Osteoblast (primary cell): ENCODE data around the gene TNIP2. TPM values are rescaled to one million over a fixed set of nuclear protein-coding genes. Genes with fewer than 3 reads are reported as not detected.

Experiments used
- DNase-seq: peaks from one replicate; pipeline ENCODE4 v3.0.0; 2011; ENCODE audit warnings: low spot score, mixed read lengths; ENCODE audit not compliant: insufficient read length; ENCODE audit errors: missing footprints
- H2AFZ ChIP-seq: 2 replicates; pipeline ENCODE4 v1.6.0; 2011; ENCODE audit warnings: mild to moderate bottlenecking, low read length
- H3K27ac ChIP-seq: 2 replicates; pipeline ENCODE4 v1.5.1; 2011; ENCODE audit warnings: mild to moderate bottlenecking, low read depth, low read length, moderate library complexity
- H3K27me3 ChIP-seq: 2 replicates; pipeline ENCODE4 v1.6.0; 2012; ENCODE audit warnings: mild to moderate bottlenecking, control low read depth, inconsistent platforms, low read length, moderate library complexity; ENCODE audit not compliant: insufficient read depth
- H3K36me3 ChIP-seq: 2 replicates; pipeline ENCODE4 v1.5.1; 2011; ENCODE audit warnings: mild to moderate bottlenecking, low read length, control low read depth, moderate library complexity; ENCODE audit not compliant: insufficient read depth
- H3K4me1 ChIP-seq: 2 replicates; pipeline ENCODE4 v1.5.1; 2011; ENCODE audit warnings: mild to moderate bottlenecking, low read length, control low read depth, moderate library complexity; ENCODE audit not compliant: insufficient read depth
- H3K4me2 ChIP-seq: 2 replicates; pipeline ENCODE4 v1.6.0; 2011; ENCODE audit warnings: mild to moderate bottlenecking, low read length; ENCODE audit not compliant: insufficient read depth
- H3K4me3 ChIP-seq: fragments of 200-600 bp; sonication (generic); 3 replicates; pipeline ENCODE4 v1.5.1; 2012; ENCODE audit warnings: mild to moderate bottlenecking, low read length, inconsistent platforms; ENCODE audit not compliant: insufficient read depth
- H3K79me2 ChIP-seq: 2 replicates; pipeline ENCODE4 v1.6.0; 2012; ENCODE audit warnings: mild to moderate bottlenecking, low read length, control low read depth, inconsistent platforms; ENCODE audit not compliant: insufficient read depth
- H3K9me3 ChIP-seq: 2 replicates; pipeline ENCODE4 v1.5.1; 2011; ENCODE audit warnings: low read depth, low read length, control low read depth
- H4K20me1 ChIP-seq: 2 replicates; pipeline ENCODE4 v1.6.0; 2012; ENCODE audit warnings: mild to moderate bottlenecking, low read length, control low read depth; ENCODE audit not compliant: insufficient read depth
- total RNA-seq: library from RNA; depleted of rRNA; stranded (reverse); fragments of >200 nt; gene quantifications from 2 replicates; pipeline ENCODE4 v1.2.3, GENCODE V29; 2012
- TF ChIP-seq, protein P1 (sequence below): IDR thresholded peaks from 2 replicates; pipeline ENCODE4 v1.5.1; 2011; ENCODE audit warnings: mild to moderate bottlenecking, low read depth, low read length, moderate library complexity; ENCODE audit errors: extremely low read depth

TNIP2 gene
- total RNA-seq, 1 donor = 44.9 TPM

DNA sequence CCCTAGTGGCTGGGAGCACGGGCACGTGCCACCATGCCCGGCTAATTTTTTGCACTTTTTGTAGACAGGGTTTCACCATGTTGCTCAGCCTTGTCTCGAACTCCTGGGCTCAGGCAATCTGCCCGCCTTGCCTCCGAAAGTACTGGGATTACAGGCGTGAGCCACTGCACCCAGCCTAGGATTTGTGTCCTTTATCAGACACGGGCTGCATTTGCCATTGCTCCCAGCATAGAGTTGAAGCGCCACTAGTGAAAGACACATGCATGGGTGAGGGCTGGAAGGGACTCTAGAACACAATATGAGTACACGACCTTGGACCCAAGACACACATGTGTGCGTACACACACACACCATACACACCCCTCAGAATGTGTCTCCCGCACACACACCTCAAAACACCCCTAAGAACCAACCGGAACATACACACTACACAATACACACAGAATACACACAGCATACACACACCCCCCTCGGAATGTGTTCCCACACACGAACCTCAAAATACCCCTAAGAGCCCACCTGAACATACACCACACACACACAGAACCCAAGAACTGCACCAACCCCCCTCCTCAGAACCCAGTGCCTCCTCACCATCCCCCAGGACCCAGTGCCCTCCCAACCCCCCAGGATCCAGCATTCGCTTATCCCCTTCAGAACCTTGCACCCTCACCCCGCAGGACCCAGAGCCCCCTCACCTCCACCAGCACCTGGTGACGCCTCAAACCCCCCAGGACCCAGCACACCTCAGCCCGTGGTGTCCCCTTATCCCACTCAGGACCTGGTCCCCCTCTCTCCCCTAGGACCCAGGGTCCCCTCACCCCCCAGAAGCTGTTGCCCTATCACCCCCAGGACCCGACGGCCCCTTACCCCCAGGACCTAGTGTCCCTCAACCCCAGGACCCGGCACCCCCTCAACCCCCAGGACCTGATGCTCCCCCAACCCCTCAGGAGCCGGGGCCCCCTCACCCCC, 1.0 kb downstream of the TNIP2 start:
- H3K27ac ChIP-seq = peak overlapping the region; percentile 58
- TF ChIP-seq, protein P1, sequence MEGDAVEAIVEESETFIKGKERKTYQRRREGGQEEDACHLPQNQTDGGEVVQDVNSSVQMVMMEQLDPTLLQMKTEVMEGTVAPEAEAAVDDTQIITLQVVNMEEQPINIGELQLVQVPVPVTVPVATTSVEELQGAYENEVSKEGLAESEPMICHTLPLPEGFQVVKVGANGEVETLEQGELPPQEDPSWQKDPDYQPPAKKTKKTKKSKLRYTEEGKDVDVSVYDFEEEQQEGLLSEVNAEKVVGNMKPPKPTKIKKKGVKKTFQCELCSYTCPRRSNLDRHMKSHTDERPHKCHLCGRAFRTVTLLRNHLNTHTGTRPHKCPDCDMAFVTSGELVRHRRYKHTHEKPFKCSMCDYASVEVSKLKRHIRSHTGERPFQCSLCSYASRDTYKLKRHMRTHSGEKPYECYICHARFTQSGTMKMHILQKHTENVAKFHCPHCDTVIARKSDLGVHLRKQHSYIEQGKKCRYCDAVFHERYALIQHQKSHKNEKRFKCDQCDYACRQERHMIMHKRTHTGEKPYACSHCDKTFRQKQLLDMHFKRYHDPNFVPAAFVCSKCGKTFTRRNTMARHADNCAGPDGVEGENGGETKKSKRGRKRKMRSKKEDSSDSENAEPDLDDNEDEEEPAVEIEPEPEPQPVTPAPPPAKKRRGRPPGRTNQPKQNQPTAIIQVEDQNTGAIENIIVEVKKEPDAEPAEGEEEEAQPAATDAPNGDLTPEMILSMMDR = no peak
- peaks cover 49% of the 10 kb centered on the region for H3K79me2 ChIP-seq

DNA sequence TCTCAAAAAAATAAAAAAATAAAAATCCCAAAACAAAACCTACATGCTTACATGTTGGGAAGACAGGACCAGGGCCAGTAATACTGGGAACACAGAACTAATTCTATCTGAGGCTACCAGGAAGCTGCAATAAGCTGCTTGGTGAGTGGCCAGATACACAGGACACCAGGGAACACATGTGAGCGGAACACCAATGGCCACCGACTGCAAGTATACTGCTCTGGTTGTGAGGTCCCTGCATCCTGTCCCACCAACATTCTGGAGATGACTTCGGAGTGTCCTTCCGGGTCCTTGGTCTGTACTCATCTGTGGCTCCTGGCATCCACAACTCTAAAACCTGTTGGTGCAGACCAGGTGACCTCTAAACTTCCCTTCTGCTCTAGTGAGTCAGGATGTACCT, 2.7 kb downstream of the TNIP2 start:
- peaks cover 30% of the 10 kb centered on the region for H4K20me1 ChIP-seq
- DNase-seq = peak; percentile 58
- no peaks in the 10 kb centered on the region for H3K9me3 ChIP-seq
- no peak overlapping the region for H2AFZ ChIP-seq
- H3K79me2 ChIP-seq = peaks cover 64% of the 10 kb centered on the region
- H3K4me1 ChIP-seq = peaks cover 4% of the 10 kb centered on the region
- no peak overlapping the region for H3K27ac ChIP-seq
- H3K4me2 ChIP-seq = no peak overlapping the region
- H3K4me3 ChIP-seq = no peak overlapping the region
- no peaks in the 10 kb centered on the region for H3K27me3 ChIP-seq
- no peaks in the 10 kb centered on the region for H3K36me3 ChIP-seq
- TF ChIP-seq, protein P1 = no peak

More for the DNA sequence above, 1.0 kb downstream of the TNIP2 start:
- Histone ChIP-seq H3K4me2 (peak overlapping the region; percentile 82), H2AFZ (no peak overlapping the region), H3K4me1 (peaks cover 4% of the 10 kb centered on the region), H3K4me3 (peak overlapping the region; percentile 90), H3K27me3 (no peaks in the 10 kb centered on the region), H3K36me3 (no peaks in the 10 kb centered on the region), H4K20me1 (peaks cover 30% of the 10 kb centered on the region), H3K9me3 (no peaks in the 10 kb centered on the region)
- peak; percentile 78 for DNase-seq

DNA sequence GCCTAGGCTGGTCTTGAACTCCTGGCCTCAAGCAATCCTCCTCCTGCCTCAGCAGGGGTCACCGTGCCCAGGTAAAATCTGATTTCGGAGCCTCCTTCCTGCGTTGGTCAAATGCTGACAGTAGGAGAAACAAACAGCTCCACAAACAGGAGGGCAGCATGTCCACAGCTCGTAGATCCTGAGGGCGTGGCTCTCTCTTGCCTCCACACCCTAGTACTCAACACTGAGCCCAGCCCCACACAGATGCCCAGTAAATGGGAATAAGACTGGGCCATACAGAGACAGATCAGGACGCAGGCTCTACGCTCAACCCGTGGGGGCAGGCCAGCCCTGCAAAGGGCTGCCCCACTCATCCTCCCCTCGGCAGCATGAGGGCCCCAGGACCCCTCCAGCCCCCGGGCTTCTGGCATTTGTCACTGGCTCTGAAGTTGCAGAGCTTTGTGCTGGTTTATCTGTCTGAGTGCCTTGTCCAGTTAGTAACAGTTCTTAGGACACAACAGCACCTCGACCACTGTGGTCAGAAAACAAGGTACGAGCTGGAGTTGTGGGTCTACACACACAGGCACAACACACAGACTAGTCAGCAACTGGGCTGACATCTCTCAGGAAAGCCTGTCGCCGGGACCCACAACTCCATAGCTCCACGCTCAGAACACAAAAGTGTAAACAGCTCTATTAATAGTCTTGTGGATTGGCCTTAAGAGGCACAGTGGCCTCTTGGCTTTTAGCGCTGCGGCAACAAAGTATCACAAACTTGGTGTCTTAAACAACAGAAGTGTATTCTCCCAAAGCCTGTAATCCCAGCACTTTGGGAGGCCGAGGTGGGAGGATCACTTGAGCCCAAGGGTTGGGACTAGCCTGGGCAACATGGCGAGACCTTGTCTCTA, 5.2 kb downstream of the TNIP2 start:
- H3K79me2 ChIP-seq = peaks cover 63% of the 10 kb centered on the region
- no peak overlapping the region for H3K27ac ChIP-seq
- H3K27me3 ChIP-seq = no peaks in the 10 kb centered on the region
- DNase-seq = no peak
- peaks cover 16% of the 10 kb centered on the region for H3K4me1 ChIP-seq
- no peaks in the 10 kb centered on the region for H3K9me3 ChIP-seq
- H4K20me1 ChIP-seq = peaks cover 42% of the 10 kb centered on the region
- no peak overlapping the region for H2AFZ ChIP-seq
- H3K4me2 ChIP-seq = no peak overlapping the region
- TF ChIP-seq, protein P1 = no peak
- no peak overlapping the region for H3K4me3 ChIP-seq
- H3K36me3 ChIP-seq = peaks cover 13% of the 10 kb centered on the region
